ENCODE measurements around the gene TMEM87B.

DNA sequence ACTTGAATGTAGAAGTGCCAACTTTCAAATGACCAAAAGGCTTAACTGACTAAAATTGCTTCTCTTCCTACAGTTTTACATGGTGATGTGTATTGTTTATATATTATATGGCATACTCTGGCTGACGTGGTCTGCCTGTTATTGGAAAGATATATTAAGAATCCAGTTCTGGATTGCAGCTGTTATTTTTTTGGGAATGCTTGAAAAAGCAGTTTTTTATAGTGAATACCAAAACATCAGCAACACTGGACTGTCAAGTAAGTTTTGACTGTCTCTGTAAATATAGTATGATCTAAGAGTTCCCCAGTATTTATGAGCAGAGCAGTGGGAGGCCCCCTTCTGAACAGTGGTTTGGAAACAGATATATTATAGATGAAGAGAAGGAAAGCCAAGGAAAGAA lies 26.2 kb downstream of the TMEM87B start:
- TF ChIP-seq EZH2 (optimal IDR thresholded peaks at IDR 0.05; ENCODE audit: low read depth, low read length) (no peak), EZH2phosphoT487 (IDR thresholded peaks at IDR 0.05; ENCODE audit: low read length) (no peak)
- TF ChIP-seq, protein P1, sequence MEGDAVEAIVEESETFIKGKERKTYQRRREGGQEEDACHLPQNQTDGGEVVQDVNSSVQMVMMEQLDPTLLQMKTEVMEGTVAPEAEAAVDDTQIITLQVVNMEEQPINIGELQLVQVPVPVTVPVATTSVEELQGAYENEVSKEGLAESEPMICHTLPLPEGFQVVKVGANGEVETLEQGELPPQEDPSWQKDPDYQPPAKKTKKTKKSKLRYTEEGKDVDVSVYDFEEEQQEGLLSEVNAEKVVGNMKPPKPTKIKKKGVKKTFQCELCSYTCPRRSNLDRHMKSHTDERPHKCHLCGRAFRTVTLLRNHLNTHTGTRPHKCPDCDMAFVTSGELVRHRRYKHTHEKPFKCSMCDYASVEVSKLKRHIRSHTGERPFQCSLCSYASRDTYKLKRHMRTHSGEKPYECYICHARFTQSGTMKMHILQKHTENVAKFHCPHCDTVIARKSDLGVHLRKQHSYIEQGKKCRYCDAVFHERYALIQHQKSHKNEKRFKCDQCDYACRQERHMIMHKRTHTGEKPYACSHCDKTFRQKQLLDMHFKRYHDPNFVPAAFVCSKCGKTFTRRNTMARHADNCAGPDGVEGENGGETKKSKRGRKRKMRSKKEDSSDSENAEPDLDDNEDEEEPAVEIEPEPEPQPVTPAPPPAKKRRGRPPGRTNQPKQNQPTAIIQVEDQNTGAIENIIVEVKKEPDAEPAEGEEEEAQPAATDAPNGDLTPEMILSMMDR (IDR thresholded peaks at IDR 0.05; ENCODE audit: low read length), result no peak

Data from MM.1S (cell line).